ENCODE measurements around the gene CASP8AP2.
"Not testable (repeated sequence)": the region's sequence is repeated elsewhere in the genome, so short reads cannot be mapped to it uniquely, and the experiment has no call there.

Gene CASP8AP2

GRCh38 chr6:89826029-89826528 lies 3.6 kb upstream of the CASP8AP2 start:
- no peak for DNase-seq

- DNase-seq = not testable (repeated sequence)
Observed at GRCh38 chr6:89828475-89828987, 1.1 kb upstream of the CASP8AP2 start.

- peak; percentile 41 for DNase-seq
Observed at GRCh38 chr6:89828988-89829471, 650 bp upstream of the CASP8AP2 start.

- DNase-seq = no peak
Observed at GRCh38 chr6:89830170-89830809, 610 bp downstream of the CASP8AP2 start.

GRCh38 chr6:89834884-89835792 lies 5.5 kb downstream of the CASP8AP2 start:
- peak; percentile 65 for DNase-seq

GRCh38 chr6:89836639-89837222 lies 7.1 kb downstream of the CASP8AP2 start:
- DNase-seq = no peak

- DNase-seq = no peak
Observed at GRCh38 chr6:89840538-89840937, 10.9 kb downstream of the CASP8AP2 start.

GRCh38 chr6:89842228-89842627 lies 12.5 kb downstream of the CASP8AP2 start:
- DNase-seq = no peak

- DNase-seq = no peak
Observed at GRCh38 chr6:89843070-89843469, 13.4 kb downstream of the CASP8AP2 start.

- not testable (repeated sequence) for DNase-seq
Observed at GRCh38 chr6:89847513-89847912, 17.8 kb downstream of the CASP8AP2 start.

GRCh38 chr6:89853068-89853467 lies 23.4 kb downstream of the CASP8AP2 start:
- no peak for DNase-seq

- no peak for DNase-seq
Observed at GRCh38 chr6:89858041-89858440, 28.4 kb downstream of the CASP8AP2 start.

- no peak for DNase-seq
Observed at GRCh38 chr6:89859744-89860143, 30.1 kb downstream of the CASP8AP2 start.

GRCh38 chr6:89862273-89862672 lies 32.6 kb downstream of the CASP8AP2 start:
- no peak for DNase-seq

- DNase-seq = no peak
Observed at GRCh38 chr6:89862698-89863097, 33.0 kb downstream of the CASP8AP2 start.

GRCh38 chr6:89866024-89866678 lies 36.5 kb downstream of the CASP8AP2 start:
- no peak for DNase-seq

GRCh38 chr6:89873721-89874120 lies 44.0 kb downstream of the CASP8AP2 start:
- no peak for DNase-seq

GRCh38 chr6:89874438-89874837 lies 44.8 kb downstream of the CASP8AP2 start:
- no peak for DNase-seq

- DNase-seq = no peak
Observed at GRCh38 chr6:89886378-89887120, 56.9 kb downstream of the CASP8AP2 start.

GRCh38 chr6:89887452-89888137 lies 57.9 kb downstream of the CASP8AP2 start:
- peak; percentile 12 for DNase-seq

- DNase-seq = no peak
Observed at GRCh38 chr6:89888138-89888514, 58.4 kb downstream of the CASP8AP2 start.
